ENCODE measurements around the gene SRP72.

Gene SRP72

GRCh38 chr4:56468097-56468422, 643 bp downstream of the SRP72 start:
- Histone ChIP-seq H4K91ac (ENCODE audit: low read depth, low read length, poor library complexity) (no peak overlapping the region), H2BK15ac (ENCODE audit: low read length) (no peak overlapping the region), H3K9ac (ENCODE audit: low read depth, low read length, poor library complexity) (peak overlapping the region; percentile 51), H3K4me3 (ENCODE audit: low read length in 2 of 2) (peak overlapping the region; percentile 79 to 92), H2BK120ac (ENCODE audit: low read depth, low read length) (no peak overlapping the region), H2BK12ac (ENCODE audit: low read length) (no peak overlapping the region), H3K4ac (ENCODE audit: low read length) (no peak overlapping the region), H3K4me2 (ENCODE audit: insufficient read depth, low read length, poor library complexity, severe bottlenecking) (peak overlapping the region; percentile 69), H3K14ac (ENCODE audit: low read length) (no peak overlapping the region), H3K27ac (replicated peaks; ENCODE audit: low read length) (peak overlapping the region; percentile 79), H3K9me3 (replicated peaks in 1 of 2; ENCODE audit: control insufficient read depth in 2 of 2, insufficient read depth in 1 of 2, low read depth in 1 of 2, low read length in 2 of 2) (no peaks in the 10 kb centered on the region), H2AK5ac (ENCODE audit: low read depth, low read length) (no peak overlapping the region), H4K8ac (ENCODE audit: low read depth, low read length) (no peak overlapping the region), H3K4me1 (ENCODE audit: control insufficient read depth in 2 of 2, insufficient read depth in 1 of 2, low read depth in 1 of 2, low read length in 2 of 2) (peaks cover 0 to 6% of the 10 kb centered on the region in 2 donors), H3K36me3 (replicated peaks in 1 of 2; ENCODE audit: control insufficient read depth in 2 of 2, insufficient read depth in 2 of 2, low read length in 2 of 2) (peaks cover 3 to 54% of the 10 kb centered on the region in 2 donors), H2AFZ (ENCODE audit: low read length) (peak overlapping the region; percentile 92), H2BK5ac (ENCODE audit: low read length) (no peak overlapping the region), H3K18ac (ENCODE audit: low read length) (no peak overlapping the region), H3K23ac (ENCODE audit: low read depth, low read length, poor library complexity) (no peak overlapping the region), H3K27me3 (ENCODE audit: control insufficient read depth in 3 of 3, insufficient read depth in 3 of 3, low read depth in 1 of 3, low read length in 3 of 3) (no peaks in the 10 kb centered on the region), H3K79me1 (ENCODE audit: low read depth, low read length) (peaks cover 2% of the 10 kb centered on the region)
- DNase-seq (ENCODE audit: low spot score), result no peak
- WGBS, 2 donors (ENCODE audit: extremely low coverage in 2 of 2, insufficient read length in 2 of 2, insufficient replicate concordance in 1 of 2), result no CpG with 5 or more reads among the region's 10 CpGs

GRCh38 chr4:56469489-56470210, 2.2 kb downstream of the SRP72 start:
- no peak overlapping the region for H2BK120ac ChIP-seq (ENCODE audit: low read depth, low read length)
- H3K79me1 ChIP-seq (ENCODE audit: low read depth, low read length), result peaks cover 2% of the 10 kb centered on the region
- no peak overlapping the region for H2AFZ ChIP-seq (ENCODE audit: low read length)
- no peak overlapping the region for H3K4ac ChIP-seq (ENCODE audit: low read length)
- peaks cover 7 to 59% of the 10 kb centered on the region in 2 donors for H3K36me3 ChIP-seq (replicated peaks in 1 of 2; ENCODE audit: control insufficient read depth in 2 of 2, insufficient read depth in 2 of 2, low read length in 2 of 2)
- H3K23ac ChIP-seq (ENCODE audit: low read depth, low read length, poor library complexity), result no peak overlapping the region
- no peak overlapping the region for H2BK12ac ChIP-seq (ENCODE audit: low read length)
- no peak for DNase-seq (ENCODE audit: low spot score)
- no peak overlapping the region for H4K91ac ChIP-seq (ENCODE audit: low read depth, low read length, poor library complexity)
- H3K27ac ChIP-seq (replicated peaks; ENCODE audit: low read length), result no peak overlapping the region
- 100% methylated on average over 1 of the region's 6 CpGs; no CpG with 5 or more reads in 1 of the 2 donors for WGBS, 2 donors (ENCODE audit: extremely low coverage in 2 of 2, insufficient read length in 2 of 2, insufficient replicate concordance in 1 of 2)
- no peak overlapping the region for H3K4me3 ChIP-seq (ENCODE audit: low read length in 2 of 2)
- H2BK5ac ChIP-seq (ENCODE audit: low read length), result no peak overlapping the region
- no peak overlapping the region for H3K4me2 ChIP-seq (ENCODE audit: insufficient read depth, low read length, poor library complexity, severe bottlenecking)
- no peak overlapping the region for H2AK5ac ChIP-seq (ENCODE audit: low read depth, low read length)
- H2BK15ac ChIP-seq (ENCODE audit: low read length), result no peak overlapping the region
- H3K27me3 ChIP-seq (ENCODE audit: control insufficient read depth in 3 of 3, insufficient read depth in 3 of 3, low read depth in 1 of 3, low read length in 3 of 3), result no peaks in the 10 kb centered on the region
- no peaks in the 10 kb centered on the region for H3K9me3 ChIP-seq (replicated peaks in 1 of 2; ENCODE audit: control insufficient read depth in 2 of 2, insufficient read depth in 1 of 2, low read depth in 1 of 2, low read length in 2 of 2)
- H3K14ac ChIP-seq (ENCODE audit: low read length), result no peak overlapping the region
- peaks cover 0 to 6% of the 10 kb centered on the region in 2 donors for H3K4me1 ChIP-seq (ENCODE audit: control insufficient read depth in 2 of 2, insufficient read depth in 1 of 2, low read depth in 1 of 2, low read length in 2 of 2)
- H3K9ac ChIP-seq (ENCODE audit: low read depth, low read length, poor library complexity), result no peak overlapping the region
- no peak overlapping the region for H3K18ac ChIP-seq (ENCODE audit: low read length)
- H4K8ac ChIP-seq (ENCODE audit: low read depth, low read length), result no peak overlapping the region

- Histone ChIP-seq H2BK12ac (ENCODE audit: low read length) (no peak overlapping the region), H2BK15ac (ENCODE audit: low read length) (no peak overlapping the region), H3K36me3 (replicated peaks in 1 of 2; ENCODE audit: control insufficient read depth in 2 of 2, insufficient read depth in 2 of 2, low read length in 2 of 2) (peaks cover 12 to 96% of the 10 kb centered on the region in 2 donors), H3K4ac (ENCODE audit: low read length) (no peak overlapping the region), H2BK120ac (ENCODE audit: low read depth, low read length) (no peak overlapping the region), H3K79me1 (ENCODE audit: low read depth, low read length) (no peaks in the 10 kb centered on the region), H3K18ac (ENCODE audit: low read length) (no peak overlapping the region), H3K4me3 (ENCODE audit: low read length in 2 of 2) (no peak overlapping the region), H3K9me3 (replicated peaks in 1 of 2; ENCODE audit: control insufficient read depth in 2 of 2, insufficient read depth in 1 of 2, low read depth in 1 of 2, low read length in 2 of 2) (no peaks in the 10 kb centered on the region), H3K4me2 (ENCODE audit: insufficient read depth, low read length, poor library complexity, severe bottlenecking) (no peak overlapping the region), H3K23ac (ENCODE audit: low read depth, low read length, poor library complexity) (no peak overlapping the region), H3K27me3 (ENCODE audit: control insufficient read depth in 3 of 3, insufficient read depth in 3 of 3, low read depth in 1 of 3, low read length in 3 of 3) (no peaks in the 10 kb centered on the region), H4K91ac (ENCODE audit: low read depth, low read length, poor library complexity) (no peak overlapping the region), H4K8ac (ENCODE audit: low read depth, low read length) (no peak overlapping the region), H2AFZ (ENCODE audit: low read length) (no peak overlapping the region), H3K9ac (ENCODE audit: low read depth, low read length, poor library complexity) (no peak overlapping the region), H2BK5ac (ENCODE audit: low read length) (no peak overlapping the region), H3K27ac (replicated peaks; ENCODE audit: low read length) (no peak overlapping the region), H3K4me1 (ENCODE audit: control insufficient read depth in 2 of 2, insufficient read depth in 1 of 2, low read depth in 1 of 2, low read length in 2 of 2) (no peaks in the 10 kb centered on the region), H3K14ac (ENCODE audit: low read length) (no peak overlapping the region), H2AK5ac (ENCODE audit: low read depth, low read length) (no peak overlapping the region)
- no peak for DNase-seq (ENCODE audit: low spot score)
- WGBS, 2 donors (ENCODE audit: extremely low coverage in 2 of 2, insufficient read length in 2 of 2, insufficient replicate concordance in 1 of 2), result no CpG with 5 or more reads among the region's 2 CpGs
These were observed 8.5 kb downstream of the SRP72 start for GRCh38 chr4:56475917-56476316.

- no peak overlapping the region for H3K4me3 ChIP-seq (ENCODE audit: low read length in 2 of 2)
- no peak overlapping the region for H3K4ac ChIP-seq (ENCODE audit: low read length)
- H3K27me3 ChIP-seq (ENCODE audit: control insufficient read depth in 3 of 3, insufficient read depth in 3 of 3, low read depth in 1 of 3, low read length in 3 of 3), result no peaks in the 10 kb centered on the region
- no peak overlapping the region for H3K4me2 ChIP-seq (ENCODE audit: insufficient read depth, low read length, poor library complexity, severe bottlenecking)
- DNase-seq (ENCODE audit: low spot score), result no peak
- H2AFZ ChIP-seq (ENCODE audit: low read length), result no peak overlapping the region
- peaks cover 9 to 96% of the 10 kb centered on the region in 2 donors for H3K36me3 ChIP-seq (replicated peaks in 1 of 2; ENCODE audit: control insufficient read depth in 2 of 2, insufficient read depth in 2 of 2, low read length in 2 of 2)
- no peak overlapping the region for H3K18ac ChIP-seq (ENCODE audit: low read length)
- H2BK12ac ChIP-seq (ENCODE audit: low read length), result no peak overlapping the region
- no peak overlapping the region for H2BK120ac ChIP-seq (ENCODE audit: low read depth, low read length)
- no peak overlapping the region for H3K23ac ChIP-seq (ENCODE audit: low read depth, low read length, poor library complexity)
- no peak overlapping the region for H3K9ac ChIP-seq (ENCODE audit: low read depth, low read length, poor library complexity)
- no peaks in the 10 kb centered on the region for H3K79me1 ChIP-seq (ENCODE audit: low read depth, low read length)
- H4K8ac ChIP-seq (ENCODE audit: low read depth, low read length), result no peak overlapping the region
- H2BK5ac ChIP-seq (ENCODE audit: low read length), result no peak overlapping the region
- no peak overlapping the region for H2BK15ac ChIP-seq (ENCODE audit: low read length)
- no peak overlapping the region for H2AK5ac ChIP-seq (ENCODE audit: low read depth, low read length)
- WGBS, 2 donors (ENCODE audit: extremely low coverage in 2 of 2, insufficient read length in 2 of 2, insufficient replicate concordance in 1 of 2), result no CpG with 5 or more reads among the region's 5 CpGs
- H3K14ac ChIP-seq (ENCODE audit: low read length), result no peak overlapping the region
- no peaks in the 10 kb centered on the region for H3K4me1 ChIP-seq (ENCODE audit: control insufficient read depth in 2 of 2, insufficient read depth in 1 of 2, low read depth in 1 of 2, low read length in 2 of 2)
- no peaks in the 10 kb centered on the region for H3K9me3 ChIP-seq (replicated peaks in 1 of 2; ENCODE audit: control insufficient read depth in 2 of 2, insufficient read depth in 1 of 2, low read depth in 1 of 2, low read length in 2 of 2)
- no peak overlapping the region for H4K91ac ChIP-seq (ENCODE audit: low read depth, low read length, poor library complexity)
- H3K27ac ChIP-seq (replicated peaks; ENCODE audit: low read length), result no peak overlapping the region
These were observed 9.8 kb downstream of the SRP72 start for GRCh38 chr4:56477192-56477702.
